Activated CD4-positive, CD25-positive, alpha-beta regulatory T cell treated with anti-CD3 and anti-CD28 coated beads, Interleukin-2, amount 50 U/mL, for 72 hours (primary cell): ENCODE measurements around the gene NPHS1.
"Not testable (repeated sequence)": the region's sequence is repeated elsewhere in the genome, so short reads cannot be mapped to it uniquely, and the experiment has no call there.

Experiments
- DNase-seq: peaks from one replicate; pipeline ENCODE4 v3.0.0; 2021

Gene NPHS1

DNA sequence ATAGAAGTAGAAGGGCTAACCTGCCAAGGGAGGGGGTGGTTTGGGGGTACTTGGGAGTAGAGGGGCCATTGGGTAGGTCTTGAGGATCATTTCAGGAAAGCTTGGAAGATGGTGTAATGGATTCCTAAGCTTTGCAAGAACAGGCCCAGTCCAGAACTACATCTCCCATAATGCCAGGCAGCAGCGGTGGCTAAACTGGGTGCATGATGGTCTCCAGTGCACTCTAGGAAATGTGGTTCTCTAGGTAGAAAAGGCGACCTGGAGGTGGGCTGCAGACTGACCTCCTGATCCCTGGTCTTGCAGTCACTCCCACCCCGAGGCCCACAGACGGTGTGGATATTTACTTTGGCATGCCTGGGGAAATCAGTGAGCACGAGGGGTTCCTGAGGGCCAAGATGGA, 19.9 kb upstream of the NPHS1 start:
- DNase-seq = no peak

DNA sequence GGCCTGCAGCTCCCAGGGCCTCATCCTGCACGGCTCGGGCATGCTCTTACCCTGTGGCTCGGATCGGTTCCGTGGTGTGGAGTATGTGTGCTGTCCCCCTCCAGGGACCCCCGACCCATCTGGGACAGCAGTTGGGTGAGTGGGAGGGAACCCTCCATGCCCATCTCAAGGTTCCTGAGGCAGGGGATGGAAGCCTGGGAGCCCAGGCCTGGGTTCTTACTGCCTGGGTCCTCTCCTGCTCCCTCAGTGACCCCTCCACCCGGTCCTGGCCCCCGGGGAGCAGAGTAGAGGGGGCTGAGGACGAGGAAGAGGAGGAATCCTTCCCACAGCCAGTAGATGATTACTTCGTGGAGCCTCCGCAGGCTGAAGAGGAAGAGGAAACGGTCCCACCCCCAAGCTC, 19.3 kb upstream of the NPHS1 start:
- DNase-seq = no peak

- DNase-seq = no peak
These were observed 18.5 kb upstream of the NPHS1 start for GRCh38 chr19:35870798-35871197.

DNA sequence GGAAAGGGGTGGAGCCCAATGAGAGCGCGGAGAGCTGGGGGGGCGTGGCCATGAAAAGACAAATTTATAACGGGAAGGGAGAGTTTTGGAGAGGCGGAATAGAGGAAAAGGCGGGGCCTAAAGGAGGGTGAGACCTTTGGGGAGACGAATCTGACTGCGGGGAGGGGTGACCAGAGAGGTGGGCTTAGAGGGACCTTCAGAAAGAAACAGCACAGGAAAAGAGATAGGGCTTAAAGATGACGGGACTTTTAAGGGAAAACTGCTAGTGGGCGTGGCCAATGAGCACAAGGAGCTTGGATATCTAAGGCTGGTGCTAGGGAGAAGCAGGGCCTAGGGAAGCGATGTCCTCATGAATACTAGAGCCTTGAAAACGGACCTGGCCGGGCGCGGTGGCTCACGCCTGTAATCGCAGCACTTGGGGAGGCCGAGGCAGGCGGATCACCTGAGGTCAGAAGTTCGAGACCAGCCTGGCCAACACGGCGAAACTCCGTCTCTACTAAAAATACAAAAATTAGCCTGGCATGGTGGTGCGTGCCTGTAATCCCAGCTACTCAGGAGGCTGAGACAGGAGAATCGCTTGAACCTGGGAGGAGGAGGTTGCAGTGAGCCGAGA, 17.9 kb upstream of the NPHS1 start:
- DNase-seq = not testable (repeated sequence)

- DNase-seq = peak; percentile 80
These were observed 17.2 kb upstream of the NPHS1 start for GRCh38 chr19:35869327-35870123.

DNA sequence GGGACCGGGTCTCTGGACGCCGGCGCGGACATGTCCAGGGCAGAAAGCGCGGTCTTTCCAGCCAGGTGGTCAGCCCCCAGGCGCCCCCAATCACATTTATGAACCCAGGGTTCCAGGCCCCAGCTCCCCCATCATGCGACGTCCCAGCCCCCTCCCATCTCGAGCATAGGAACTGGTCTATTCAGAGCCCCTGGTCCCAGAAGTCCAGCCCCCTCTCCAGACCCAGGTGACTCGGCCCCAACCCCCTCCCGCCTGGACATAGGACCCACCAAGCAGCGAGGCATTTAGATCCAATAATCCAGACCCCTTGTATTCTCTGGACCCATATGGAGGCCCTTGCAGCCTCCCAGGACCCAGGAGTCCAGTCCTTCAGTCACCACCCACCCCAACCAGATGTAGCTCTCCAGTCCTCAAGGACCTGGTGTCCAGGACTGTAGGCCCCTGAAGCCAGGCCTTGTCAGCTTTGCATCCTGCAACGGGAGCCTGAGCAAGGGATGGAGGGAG, 16.6 kb upstream of the NPHS1 start:
- no peak for DNase-seq

DNA sequence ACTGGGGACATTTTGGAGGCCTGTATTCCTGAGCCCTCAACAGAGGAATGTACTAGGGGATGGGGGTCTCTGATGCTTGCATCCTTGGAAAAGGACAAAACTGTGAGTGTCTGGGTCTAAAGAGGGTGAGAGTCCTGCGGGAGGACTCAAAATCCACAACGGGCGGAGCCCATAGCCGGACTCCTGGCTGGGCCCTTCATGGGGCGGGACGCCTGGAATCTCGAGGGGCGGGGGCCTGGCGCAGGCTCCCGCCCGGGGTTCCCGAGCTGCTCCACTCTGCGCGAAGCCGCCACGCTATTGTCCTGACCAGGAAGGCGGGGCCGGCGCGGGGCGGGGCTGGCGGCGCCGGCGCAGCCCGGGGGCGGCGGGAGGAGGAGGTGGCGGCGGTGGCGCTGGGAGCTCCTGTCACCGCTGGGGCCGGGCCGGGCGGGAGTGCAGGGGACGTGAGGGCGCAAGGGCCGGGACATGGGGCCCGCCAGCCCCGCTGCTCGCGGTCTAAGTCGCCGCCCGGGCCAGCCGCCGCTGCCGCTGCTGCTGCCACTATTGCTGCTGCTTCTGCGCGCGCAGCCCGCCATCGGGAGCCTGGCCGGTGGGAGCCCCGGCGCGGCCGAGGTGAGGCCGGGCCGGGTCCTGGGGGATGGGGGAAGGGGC, 16.0 kb upstream of the NPHS1 start, which contains the start of gene APLP1:
APLP1 (plus strand) TSS at position 403 of the 651 bp plus-strand sequence; CDS start at position 466, 63 bp downstream.
- DNase-seq = peak; percentile 74

GRCh38 chr19:35863018-35863417, 10.7 kb upstream of the NPHS1 start:
- DNase-seq = no peak

DNA sequence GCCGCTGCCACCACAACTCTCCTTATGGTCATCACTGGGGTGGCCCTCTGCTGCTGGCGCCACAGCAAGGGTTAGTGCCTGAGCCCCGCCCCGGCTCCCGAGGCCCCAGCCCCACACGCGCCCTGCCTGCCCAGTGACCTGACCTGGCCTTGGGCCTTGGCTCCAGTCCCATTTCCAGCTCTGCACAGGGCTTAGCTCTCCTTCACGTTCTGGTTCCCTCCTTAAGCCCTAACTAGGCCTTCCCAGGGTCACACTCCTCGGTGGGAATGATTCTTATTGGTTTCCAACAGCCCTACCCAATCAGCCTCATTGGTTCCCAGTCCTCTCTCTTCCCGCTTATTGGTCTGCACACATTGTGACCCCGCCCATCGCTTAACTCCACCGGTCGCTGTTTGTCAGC, 10.2 kb upstream of the NPHS1 start:
- no peak for DNase-seq

DNA sequence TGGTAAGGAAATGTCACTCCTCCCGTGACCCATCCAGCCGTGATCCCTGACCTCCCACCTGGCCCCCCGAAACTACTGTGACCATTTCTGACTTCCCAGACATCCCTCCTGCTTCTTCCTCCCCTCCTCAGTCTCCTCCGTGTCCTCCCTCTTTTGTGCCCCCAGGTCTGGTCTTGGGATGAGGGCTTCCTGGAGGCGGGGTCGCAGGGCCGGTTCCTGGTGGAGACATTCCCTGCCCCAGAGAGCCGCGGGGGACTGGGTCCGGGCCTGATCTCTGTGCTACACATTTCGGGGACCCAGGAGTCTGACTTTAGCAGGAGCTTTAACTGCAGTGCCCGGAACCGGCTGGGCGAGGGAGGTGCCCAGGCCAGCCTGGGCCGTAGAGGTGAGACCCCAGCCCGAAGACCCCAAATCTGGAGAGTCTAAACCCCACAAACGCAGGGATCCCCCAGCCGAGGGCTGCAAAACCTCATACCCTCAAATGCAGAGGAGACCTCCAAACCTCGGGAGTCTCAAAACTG, 9.4 kb upstream of the NPHS1 start:
- DNase-seq = no peak

DNA sequence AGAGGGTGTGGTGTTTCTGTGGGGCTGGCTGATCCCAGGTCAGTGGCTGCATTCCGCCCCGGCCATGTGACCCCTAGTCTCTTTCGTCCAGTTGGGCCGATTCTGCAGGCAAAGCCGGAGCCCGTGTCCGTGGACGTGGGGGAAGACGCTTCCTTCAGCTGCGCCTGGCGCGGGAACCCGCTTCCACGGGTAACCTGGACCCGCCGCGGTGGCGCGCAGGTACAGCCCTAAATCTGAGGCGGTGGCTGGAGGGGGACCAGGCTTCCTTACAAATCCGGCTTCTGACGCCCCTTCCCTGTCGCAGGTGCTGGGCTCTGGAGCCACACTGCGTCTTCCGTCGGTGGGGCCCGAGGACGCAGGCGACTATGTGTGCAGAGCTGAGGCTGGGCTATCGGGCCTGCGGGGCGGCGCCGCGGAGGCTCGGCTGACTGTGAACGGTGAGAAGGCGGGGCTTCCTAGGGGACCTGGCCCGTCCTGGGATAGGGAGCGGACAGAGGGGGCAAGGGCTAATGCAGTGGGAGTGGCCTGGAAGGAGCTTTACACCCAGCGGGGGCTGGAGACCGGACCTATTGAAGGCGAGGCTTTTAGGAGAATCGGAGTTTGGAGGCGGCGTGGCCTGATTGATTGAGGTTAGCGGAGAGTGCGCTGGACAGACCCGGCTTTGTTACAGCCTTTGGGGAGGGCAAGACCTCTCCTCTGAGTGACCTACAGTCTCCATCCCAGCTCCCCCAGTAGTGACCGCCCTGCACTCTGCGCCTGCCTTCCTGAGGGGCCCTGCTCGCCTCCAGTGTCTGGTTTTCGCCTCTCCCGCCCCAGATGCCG, 8.7 kb upstream of the NPHS1 start:
- DNase-seq = no peak

GRCh38 chr19:35860436-35860817, 8.1 kb upstream of the NPHS1 start:
- DNase-seq = no peak

GRCh38 chr19:35859414-35859813, 7.1 kb upstream of the NPHS1 start:
- no peak for DNase-seq

DNA sequence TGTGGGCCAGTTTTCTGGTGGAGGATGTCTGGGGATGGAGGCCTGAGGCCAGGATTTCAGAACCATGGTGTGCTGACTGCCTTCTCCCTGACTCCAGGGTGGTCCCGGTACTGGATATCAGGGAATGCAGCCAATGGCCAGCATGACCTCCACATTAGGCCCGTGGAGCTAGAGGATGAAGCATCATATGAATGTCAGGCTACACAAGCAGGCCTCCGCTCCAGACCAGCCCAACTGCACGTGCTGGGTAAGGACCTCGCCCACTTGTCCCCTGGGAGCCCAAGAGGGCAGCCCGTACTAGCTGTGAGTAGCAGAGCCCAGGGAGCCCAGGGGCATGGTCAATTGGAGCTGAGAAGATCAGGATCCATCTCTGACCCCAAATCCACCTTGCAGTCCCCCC, 6.0 kb upstream of the NPHS1 start:
- DNase-seq = no peak

DNA sequence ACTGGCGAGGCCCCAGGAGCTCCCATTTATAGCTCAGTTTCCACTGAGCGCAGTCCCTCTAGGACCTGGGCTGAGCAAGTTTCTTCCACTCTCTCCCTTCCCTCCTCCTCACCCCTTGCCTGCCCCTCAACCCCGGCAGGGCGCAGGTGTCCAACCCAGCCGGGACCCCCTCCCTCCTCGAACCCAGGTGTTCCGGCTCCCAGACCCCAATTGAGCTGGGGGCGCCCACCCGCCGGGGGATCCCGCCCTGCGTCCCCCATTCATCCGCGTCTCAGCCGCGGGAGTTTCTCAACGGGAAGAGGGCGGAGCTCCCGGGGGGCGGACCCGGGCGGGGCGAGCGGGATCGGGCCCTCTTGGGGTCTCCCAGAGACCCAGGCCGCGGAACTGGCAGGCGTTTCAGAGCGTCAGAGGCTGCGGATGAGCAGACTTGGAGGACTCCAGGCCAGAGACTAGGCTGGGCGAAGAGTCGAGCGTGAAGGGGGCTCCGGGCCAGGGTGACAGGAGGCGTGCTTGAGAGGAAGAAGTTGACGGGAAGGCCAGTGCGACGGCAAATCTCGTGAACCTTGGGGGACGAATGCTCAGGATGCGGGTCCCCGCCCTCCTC, 4.3 kb upstream of the NPHS1 start, which contains the start of gene KIRREL2:
KIRREL2 (plus strand) TSS at position 366 of the 604 bp plus-strand sequence; CDS start at position 575, 209 bp downstream.
- no peak for DNase-seq

DNA sequence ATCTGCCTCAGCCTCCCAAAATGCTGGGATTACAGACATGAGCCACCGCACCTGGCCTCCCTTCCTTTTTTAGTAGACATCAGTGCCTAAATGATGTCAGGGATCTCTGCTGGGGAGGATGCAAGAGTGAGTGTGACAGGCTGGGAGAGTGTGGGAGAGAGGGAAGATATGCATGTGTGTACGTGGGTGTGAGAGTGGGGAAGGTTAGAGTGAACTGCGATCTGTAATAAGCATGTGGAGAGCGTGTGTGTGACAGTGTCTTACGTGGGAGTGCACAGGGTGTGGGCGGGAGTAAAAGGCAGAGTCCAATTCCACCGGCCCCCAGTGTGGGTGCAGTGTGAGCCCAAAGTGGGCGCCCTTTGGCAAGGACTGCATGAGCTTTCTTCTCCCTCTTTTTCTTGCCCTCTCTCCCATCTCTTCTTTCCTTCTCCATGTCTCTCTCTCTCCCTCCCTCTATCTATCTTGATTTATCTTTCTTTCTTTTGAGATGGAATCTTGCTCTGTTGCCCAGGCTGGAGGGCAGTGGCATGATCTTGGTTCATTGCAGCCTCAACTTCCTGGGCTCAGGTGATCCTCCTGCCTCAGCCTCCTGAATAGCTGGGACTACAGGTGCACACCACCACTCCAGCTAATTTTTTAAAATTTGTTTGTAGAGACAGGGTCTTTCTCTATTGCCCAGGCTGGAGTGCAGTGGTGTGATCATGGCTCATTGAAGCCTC, 893 bp upstream of the NPHS1 start:
- DNase-seq = no peak

GRCh38 chr19:35851213-35852028, 883 bp downstream of the NPHS1 start:
- no peak for DNase-seq

GRCh38 chr19:35848919-35849505, 3.3 kb downstream of the NPHS1 start:
- DNase-seq = no peak

GRCh38 chr19:35848486-35848885, 3.8 kb downstream of the NPHS1 start:
- no peak for DNase-seq

GRCh38 chr19:35847911-35848310, 4.4 kb downstream of the NPHS1 start:
- DNase-seq = no peak
